GM21360 (cell line): ENCODE results near the gene GPX7.
"Not testable (repeated sequence)": the region's sequence is repeated elsewhere in the genome, so short reads cannot be mapped to it uniquely, and the experiment has no call there.

Experiments used
- ATAC-seq: cut with Tn5 transposase; IDR thresholded peaks from one replicate; pipeline ENCODE4 v1.9.1; 2021; ENCODE audit warnings: mild to moderate bottlenecking, moderate library complexity; ENCODE audit not compliant: unreplicated experiment

The GPX7 gene

GRCh38 chr1:52601991-52602855 is at the start of gene GPX7:
TSS of gene GPX7 (plus strand) at chr1:52602371. CDS start at chr1:52602410, 39 bp downstream.
- ATAC-seq: no peak

DNA sequence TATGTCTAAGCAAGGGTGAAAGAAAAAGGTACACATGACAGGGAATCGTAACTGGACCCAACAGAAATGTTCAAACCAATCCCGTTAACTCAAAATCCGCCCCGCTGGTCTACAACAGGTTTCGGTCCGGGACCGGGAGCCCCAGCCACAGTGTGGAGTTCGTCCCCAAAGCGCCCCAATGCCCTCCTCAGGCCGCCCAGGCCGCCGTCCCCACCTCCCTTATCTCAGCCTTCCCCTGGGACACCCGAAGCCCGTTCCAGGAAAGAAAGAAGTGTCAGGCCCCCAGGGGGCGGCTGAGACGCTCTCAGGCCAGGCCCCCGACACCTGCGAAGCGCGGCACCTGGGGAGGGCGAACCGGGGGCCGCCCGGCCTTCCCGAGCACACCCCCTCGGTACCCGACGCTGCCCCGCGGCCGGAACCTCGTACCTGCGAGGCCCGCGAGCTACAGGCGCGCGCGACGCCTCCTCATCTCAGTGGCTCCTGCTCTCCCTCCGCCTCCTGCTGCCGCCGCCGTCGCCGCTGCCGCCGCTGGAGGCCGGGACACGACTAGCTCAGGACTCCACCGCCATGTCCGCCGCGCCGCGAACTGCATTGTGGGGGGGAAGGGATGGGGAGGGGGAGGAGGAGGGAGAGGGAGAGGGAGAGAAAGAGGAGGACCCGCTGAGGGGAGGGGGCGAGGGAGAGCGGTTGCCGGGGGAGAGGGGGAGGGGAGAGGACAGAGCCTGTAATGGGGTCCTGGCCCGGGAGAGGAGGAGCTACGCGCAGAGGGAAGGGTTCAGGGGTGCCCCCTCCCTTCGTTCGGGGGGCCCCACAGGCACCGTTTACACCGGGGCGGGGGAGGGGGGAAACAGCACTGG is 49.4 kb upstream of the GPX7 start, which contains the start of gene TUT4:
Gene TUT4, minus strand, starts transcription at position 588 of the 857 bp plus-strand sequence. CDS start 26,812 bp downstream, outside the sequence.
- ATAC-seq: peak; percentile 39

GRCh38 chr1:52553362-52554266 is 48.6 kb upstream of the GPX7 start:
- ATAC-seq: peak; percentile 47

DNA sequence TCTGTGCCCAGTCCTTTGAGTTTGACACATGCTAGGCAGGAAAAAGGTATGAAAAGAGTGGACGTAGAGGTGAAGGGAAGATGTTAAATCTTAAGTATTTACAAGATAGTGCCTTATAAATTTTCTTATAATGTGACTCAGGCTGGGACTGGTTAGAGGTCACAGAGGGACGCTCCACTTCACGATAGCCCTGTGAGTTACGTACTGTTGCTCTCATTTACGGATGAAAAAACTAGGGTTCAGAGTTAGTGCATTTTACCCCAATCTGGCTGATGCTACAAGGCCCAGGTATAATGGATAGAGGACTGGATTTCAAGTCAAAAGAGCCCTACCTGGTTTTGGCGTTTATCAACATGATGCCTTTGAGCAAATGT is 47.9 kb upstream of the GPX7 start:
- ATAC-seq: no peak

GRCh38 chr1:52554756-52555155 is 47.4 kb upstream of the GPX7 start:
- ATAC-seq: no peak

GRCh38 chr1:52556641-52557360 is 45.4 kb upstream of the GPX7 start:
- no peak for ATAC-seq

- ATAC-seq: no peak
Measured at GRCh38 chr1:52558941-52559340, 43.2 kb upstream of the GPX7 start.

GRCh38 chr1:52559875-52560274 is 42.3 kb upstream of the GPX7 start:
- no peak for ATAC-seq

- ATAC-seq: no peak
Measured at GRCh38 chr1:52562766-52563165, 39.4 kb upstream of the GPX7 start.

DNA sequence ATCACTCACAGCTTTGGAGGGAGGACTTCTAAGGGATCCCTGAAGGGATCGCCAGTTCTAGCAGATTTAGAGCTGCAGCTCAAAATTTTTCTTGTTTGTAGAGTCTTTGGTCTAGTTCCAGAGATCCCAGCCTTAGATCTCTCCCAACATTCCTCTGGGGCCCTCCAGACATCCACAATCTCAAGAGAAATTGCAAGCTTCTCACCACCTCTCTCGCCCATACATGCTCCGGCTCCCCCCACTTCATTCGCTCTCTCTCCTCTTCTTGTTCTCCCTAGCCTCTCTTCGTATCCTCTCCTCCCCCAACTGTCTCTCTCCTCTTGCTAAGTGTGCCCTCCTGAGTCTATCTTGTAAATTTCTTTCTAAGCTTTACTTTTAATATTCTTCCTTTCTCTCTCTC is 34.2 kb upstream of the GPX7 start:
- ATAC-seq: no peak

- ATAC-seq: no peak
Measured at GRCh38 chr1:52569449-52570210, 32.5 kb upstream of the GPX7 start.

DNA sequence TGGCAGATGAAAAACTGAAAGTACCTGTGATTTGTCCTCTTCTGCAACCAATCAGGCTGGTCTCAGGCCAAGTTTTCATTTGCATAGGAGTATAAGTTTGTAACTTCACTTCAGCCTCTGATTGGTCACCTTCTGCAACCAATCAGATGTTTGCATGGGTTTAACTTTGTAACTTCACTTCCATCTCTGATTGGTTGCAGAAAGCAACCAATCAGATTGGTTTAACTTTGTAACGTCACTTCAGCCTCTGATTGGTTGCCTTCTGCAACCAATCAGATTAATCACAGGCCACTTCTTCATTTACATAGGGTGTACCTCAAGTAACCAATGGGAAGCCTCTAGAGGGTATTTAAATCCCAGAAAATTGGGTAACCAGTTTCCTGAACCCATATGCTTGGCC is 30.4 kb upstream of the GPX7 start:
- ATAC-seq: no peak

GRCh38 chr1:52572387-52572786 is 29.8 kb upstream of the GPX7 start:
- no peak for ATAC-seq

DNA sequence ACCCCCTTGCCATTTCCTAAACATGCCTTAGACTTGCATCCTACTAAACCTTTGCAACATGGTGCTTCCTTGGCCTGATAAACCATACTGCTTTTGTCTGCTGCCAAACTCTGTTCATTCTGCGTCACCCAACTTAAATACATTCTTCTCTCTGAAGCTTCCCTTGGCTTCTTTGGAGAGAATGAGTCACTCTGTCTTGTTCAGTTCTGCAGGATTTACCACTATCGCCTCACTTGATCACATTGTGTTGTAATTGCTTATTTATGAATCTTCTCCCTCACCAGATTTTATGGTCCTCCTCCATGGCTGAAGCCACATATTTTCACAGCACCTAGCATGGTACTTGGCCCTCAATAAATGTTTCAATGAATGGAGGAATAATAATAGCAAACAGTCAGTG is 27.6 kb upstream of the GPX7 start:
- ATAC-seq: no peak

DNA sequence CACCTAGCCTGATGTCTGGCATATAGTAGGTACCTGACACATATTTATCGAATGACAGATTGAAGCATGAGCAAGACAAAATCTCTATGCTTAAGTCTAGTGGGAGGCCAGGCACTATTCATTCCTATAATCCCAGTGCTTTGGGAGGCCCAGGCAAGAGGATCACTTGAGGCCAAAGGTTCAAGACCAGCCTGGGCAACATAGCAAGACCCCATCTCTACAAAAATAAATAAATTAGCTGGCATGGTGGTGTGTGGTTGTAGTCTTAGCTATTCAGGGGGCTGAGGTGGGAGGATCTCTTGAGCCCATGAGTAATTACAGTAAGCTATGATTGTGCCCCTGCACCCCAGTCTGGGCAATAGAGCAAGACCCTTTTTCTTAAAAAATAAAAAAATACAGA is 26.1 kb upstream of the GPX7 start:
- no peak for ATAC-seq

GRCh38 chr1:52578066-52578465 is 24.1 kb upstream of the GPX7 start:
- ATAC-seq: not testable (repeated sequence)

DNA sequence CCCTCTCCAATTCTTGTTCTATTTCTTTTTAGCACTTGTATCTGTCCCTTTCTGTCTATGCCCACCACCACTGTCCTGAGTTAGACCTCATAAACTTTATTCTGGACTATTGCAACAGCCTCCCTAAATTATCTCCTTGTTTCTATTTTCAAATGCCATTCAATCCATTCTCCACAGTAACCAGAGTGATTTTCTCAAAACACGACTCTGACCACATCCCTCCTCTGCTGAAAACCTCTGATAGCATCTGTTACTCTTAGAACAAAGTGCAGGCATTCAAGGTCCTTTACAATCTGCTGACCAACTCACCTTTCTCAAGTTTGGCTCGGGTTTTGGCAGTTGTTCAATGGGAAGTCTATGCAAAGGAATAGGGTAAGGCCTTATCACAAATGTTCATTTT is 22.8 kb upstream of the GPX7 start:
- ATAC-seq: no peak

DNA sequence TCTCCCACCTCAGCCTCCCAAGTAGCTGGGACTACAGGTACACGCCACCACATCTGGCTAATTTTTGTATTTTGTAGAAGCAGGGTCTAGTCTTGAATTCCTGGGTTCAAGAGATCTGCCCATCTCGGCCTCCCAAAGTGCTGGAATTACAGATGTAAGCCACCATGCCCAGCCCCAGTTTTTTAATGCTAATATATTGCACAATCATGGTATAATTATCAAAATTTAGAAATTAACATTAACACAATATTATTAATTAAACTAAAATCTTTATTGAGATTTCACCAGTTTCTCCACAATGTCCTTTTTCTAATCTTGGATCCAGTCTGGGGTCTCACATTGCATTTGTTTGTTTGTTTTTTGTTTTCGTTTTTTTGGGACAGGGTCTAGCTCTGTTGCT is 21.9 kb upstream of the GPX7 start:
- ATAC-seq: no peak

GRCh38 chr1:52582116-52582696 is 20.0 kb upstream of the GPX7 start:
- ATAC-seq: no peak
